ENCODE data around the gene LRRC36.
"Not testable (repeated sequence)": the region's sequence is repeated elsewhere in the genome, so short reads cannot be mapped to it uniquely, and the experiment has no call there.

The LRRC36 gene

DNA sequence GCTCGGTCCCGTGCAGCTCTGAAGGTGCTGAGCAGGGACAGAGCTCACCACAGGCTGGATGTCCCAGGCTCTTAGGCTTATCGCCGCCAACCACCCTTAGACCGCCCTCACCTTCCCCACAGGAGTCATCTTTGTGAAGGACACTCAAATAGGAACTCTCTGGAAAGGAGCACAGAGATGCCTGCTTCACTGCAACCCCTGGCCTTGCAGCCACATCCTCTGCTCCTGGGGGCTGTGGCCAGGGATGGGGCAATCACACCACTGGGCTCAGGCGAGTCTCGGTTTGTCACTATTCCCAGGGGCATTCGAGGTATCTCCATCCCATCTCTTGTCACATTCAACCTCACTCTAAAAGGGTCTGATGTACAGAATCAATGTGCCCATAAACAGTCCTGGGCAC lies 78.7 kb downstream of the LRRC36 start:
- no peak for DNase-seq

- no peak for DNase-seq
Measured at GRCh38 chr16:67406111-67406971, 79.7 kb downstream of the LRRC36 start.

DNA sequence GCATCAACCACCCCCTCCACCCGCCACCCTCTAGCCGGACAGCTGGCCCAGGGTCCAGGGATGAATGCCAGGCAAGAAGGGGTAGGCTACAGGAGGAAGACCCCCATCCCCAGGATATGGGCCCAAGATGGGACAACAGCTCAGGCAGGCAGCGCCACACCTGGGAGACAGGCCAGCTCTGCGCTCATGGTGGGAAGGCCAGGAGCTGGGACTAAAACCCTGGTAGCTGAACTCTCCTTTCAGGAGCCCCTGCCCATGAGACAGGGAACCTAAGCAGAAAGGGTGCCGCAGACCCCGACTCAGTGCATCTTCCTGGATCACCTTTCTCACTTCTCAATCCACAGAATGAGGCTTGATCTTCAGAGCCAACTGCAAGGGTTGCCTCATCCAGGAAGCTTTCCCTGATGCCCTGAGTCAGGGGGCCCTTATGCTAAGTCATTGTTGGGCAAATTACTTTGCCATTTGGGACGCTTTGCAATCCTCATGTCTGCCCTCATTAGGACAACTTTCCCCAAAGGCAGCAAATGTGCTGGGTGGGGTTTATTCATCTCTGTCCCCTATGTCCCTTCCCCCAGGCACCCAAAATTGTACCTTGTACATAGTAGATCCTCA lies 80.7 kb downstream of the LRRC36 start:
- no peak for DNase-seq

DNA sequence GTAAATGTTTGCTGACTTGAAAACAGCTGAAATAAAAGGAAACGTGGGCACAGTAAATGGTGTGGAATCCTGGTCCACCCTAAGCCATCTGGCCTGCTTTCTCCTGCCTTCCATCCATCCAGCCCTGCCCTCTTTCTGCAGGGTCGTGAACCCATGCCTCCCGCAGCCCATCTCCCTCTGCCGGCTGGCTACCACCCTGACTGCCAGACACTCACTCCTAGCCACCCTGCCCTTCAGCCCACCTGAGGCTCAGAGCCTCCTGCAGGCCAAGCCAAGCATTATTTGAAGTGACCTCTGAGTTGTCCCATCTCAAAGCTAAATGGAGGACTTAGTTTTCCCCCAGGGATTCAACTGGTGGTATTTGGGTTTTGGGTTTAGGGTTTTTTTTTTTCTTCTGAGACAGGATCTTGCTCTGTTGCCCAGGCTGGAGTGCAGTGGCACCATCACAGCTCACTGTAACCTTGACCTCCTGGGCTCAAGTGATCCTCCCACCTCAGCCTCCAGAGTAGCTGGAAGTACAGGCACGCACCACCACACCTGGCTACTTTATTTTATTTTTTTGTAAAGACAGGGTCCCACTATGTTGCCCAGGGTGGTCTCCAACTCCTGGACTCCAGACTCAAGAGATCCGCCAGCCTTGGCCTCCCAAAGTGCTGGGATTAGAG lies 81.3 kb downstream of the LRRC36 start:
- DNase-seq, result no peak

- no peak for DNase-seq
Measured at GRCh38 chr16:67409631-67410030, 83.0 kb downstream of the LRRC36 start.

DNA sequence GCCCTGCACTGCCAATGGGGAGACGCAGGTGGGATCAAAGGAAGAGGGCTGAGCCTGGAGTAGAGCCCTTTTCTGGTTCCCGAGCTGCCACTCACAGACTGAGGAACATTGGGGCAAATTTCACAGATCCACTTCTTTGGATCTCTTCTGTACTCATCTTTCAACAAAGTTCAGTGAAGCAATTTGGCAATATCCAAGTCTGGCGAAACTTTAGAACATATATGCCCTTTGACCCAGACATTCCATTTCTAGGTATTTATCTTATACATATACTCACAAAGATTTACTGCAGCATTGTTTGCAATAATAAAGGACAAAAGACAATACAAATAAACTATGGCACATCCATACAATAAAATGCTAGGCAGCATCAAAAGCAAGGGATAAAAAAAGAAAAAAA lies 84.7 kb downstream of the LRRC36 start:
- no peak for DNase-seq

GRCh38 chr16:67412294-67412693 lies 85.7 kb downstream of the LRRC36 start:
- no peak for DNase-seq

- DNase-seq, result no peak
Measured at GRCh38 chr16:67413978-67414911, 87.6 kb downstream of the LRRC36 start.

DNA sequence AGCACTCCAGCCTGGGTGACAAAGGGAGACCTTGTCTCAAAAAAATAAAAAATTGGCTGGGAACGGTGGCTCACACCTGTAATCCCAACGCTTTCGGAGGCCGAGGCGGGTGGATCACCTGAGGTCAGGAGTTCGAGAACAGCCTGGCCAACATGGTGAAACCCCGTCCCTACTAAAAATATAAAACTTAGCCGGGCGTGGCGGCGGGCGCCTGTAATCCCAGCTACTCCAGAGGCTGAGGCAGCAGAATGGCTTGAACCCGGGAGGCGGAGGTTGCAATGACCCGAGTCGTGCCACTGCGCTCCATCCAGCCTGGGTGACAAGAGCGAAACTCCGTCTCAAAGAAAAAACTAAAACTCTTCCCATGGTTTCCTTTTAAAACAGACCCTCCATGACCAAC lies 88.8 kb downstream of the LRRC36 start:
- not testable (repeated sequence) for DNase-seq

GRCh38 chr16:67415872-67416793 lies 89.5 kb downstream of the LRRC36 start, which contains the start of gene ZDHHC1:
Gene ZDHHC1, minus strand, starts transcription at chr16:67416477. Its CDS starts 8,702 bp downstream, at chr16:67407775.
- DNase-seq, result peak; percentile 14 to 62

DNA sequence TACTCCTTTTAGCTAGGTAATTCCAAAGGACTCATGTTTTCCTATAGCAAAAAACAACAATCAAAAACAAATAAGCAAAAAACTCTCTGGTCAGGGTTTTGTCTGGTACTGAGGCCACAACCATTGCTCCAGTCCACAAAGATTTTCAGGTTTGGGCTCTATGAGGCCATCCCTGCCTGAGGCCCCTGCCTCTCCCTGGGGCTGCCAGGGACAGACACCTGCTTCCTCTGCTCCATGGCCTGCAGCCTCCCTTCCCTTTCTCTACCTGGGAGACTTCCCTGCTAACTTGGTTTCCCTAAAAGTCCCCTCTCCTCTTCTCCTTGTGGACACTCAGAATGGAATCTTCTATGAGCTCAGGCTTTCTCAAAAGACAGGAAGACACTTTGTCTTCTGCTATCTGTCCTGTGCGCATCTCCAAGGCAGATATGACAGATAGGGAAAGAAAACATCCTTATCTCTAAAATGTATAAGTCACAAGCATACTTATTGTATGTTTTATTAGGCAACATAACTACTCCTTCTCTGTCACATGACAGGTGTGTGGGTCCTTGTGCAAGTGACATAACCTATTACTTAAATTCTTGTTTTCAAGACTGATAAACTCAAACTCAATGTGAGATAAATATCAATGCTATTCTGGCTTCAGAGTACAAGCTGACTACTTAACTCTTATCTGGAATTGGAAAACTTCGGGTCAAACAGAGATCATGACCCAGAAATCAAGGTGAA lies 90.9 kb downstream of the LRRC36 start:
- DNase-seq, result no peak

GRCh38 chr16:67419502-67419901 lies 92.9 kb downstream of the LRRC36 start:
- no peak for DNase-seq

- DNase-seq, result no peak
Measured at GRCh38 chr16:67419931-67420330, 93.3 kb downstream of the LRRC36 start.

- DNase-seq, result no peak
Measured at GRCh38 chr16:67421030-67421429, 94.4 kb downstream of the LRRC36 start.

GRCh38 chr16:67423015-67423414 lies 96.4 kb downstream of the LRRC36 start:
- no peak for DNase-seq

- no peak for DNase-seq
Measured at GRCh38 chr16:67423611-67424260, 97.1 kb downstream of the LRRC36 start.

DNA sequence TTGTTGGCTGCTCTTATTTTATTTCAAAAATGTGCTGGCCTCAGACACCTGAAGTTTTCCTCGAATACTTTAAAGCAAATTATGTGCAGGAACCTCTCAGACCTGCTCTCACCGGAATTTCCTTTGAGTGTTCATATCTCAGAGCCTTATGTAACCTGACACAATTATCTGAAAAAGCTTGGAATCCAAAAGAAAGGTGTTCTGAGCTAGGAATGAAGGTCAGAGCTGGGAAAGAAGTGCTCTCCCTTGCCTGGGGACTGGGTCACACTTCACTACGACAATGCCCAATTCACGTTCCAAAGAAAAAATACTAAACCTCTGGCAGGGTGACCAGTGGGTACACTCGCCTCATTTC lies 97.6 kb downstream of the LRRC36 start:
- no peak for DNase-seq

GRCh38 chr16:67425061-67425460 lies 98.4 kb downstream of the LRRC36 start:
- no peak for DNase-seq

DNA sequence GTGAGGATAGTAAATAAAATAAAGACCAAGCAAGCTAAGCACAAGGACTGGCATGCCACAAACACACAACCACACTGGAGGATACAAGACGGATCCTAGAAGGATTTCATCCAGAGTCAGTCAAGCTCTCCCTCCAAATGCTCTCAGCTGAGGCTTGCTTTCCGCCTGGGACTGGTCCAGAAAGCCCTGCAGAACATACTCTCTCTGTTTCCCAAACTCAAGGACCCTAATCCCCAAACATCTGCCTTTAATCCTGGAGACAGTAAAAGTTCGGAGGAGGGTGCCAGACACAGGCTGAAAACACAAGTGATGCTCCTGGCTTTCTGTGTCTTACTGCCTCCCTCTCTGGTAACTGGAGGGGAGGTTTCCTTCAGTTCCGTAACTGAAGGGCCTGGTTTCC lies 99.0 kb downstream of the LRRC36 start:
- no peak for DNase-seq

- DNase-seq, result no peak
Measured at GRCh38 chr16:67426022-67426421, 99.4 kb downstream of the LRRC36 start.
